GM19193 (cell line): ENCODE data around the gene AGBL4.

ENCODE experiments used
- POLR2A ChIP-seq: IDR thresholded peaks from 4 replicates; pipeline ENCODE4 v1.6.1; 2011; ENCODE audit not compliant: insufficient read depth, insufficient read length; ENCODE audit errors: extremely low read depth

AGBL4 gene

GRCh38 chr1:48645883-48646282 is 1377.9 kb downstream of the AGBL4 start:
- no peak for TF ChIP-seq POLR2A

GRCh38 chr1:48644905-48645605 is 1378.7 kb downstream of the AGBL4 start:
- TF ChIP-seq POLR2A = no peak

GRCh38 chr1:48644190-48644900 is 1379.4 kb downstream of the AGBL4 start:
- TF ChIP-seq POLR2A = no peak

- TF ChIP-seq POLR2A = no peak
Measured at GRCh38 chr1:48643193-48643592, 1380.6 kb downstream of the AGBL4 start.

GRCh38 chr1:48640836-48641492 is 1382.8 kb downstream of the AGBL4 start:
- no peak for TF ChIP-seq POLR2A

- no peak for TF ChIP-seq POLR2A
Measured at GRCh38 chr1:48629867-48630266, 1393.9 kb downstream of the AGBL4 start.

- TF ChIP-seq POLR2A = no peak
Measured at GRCh38 chr1:48627486-48627885, 1396.3 kb downstream of the AGBL4 start.

GRCh38 chr1:48619539-48619938 is 1404.2 kb downstream of the AGBL4 start:
- TF ChIP-seq POLR2A = no peak

GRCh38 chr1:48617252-48617651 is 1406.5 kb downstream of the AGBL4 start:
- no peak for TF ChIP-seq POLR2A

GRCh38 chr1:48616710-48617109 is 1407.0 kb downstream of the AGBL4 start:
- no peak for TF ChIP-seq POLR2A

GRCh38 chr1:48611841-48612240 is 1411.9 kb downstream of the AGBL4 start:
- no peak for TF ChIP-seq POLR2A

- no peak for TF ChIP-seq POLR2A
Measured at GRCh38 chr1:48610628-48611542, 1412.9 kb downstream of the AGBL4 start.

- TF ChIP-seq POLR2A = no peak
Measured at GRCh38 chr1:48608882-48609281, 1414.9 kb downstream of the AGBL4 start.

GRCh38 chr1:48603222-48603621 is 1420.5 kb downstream of the AGBL4 start:
- TF ChIP-seq POLR2A = no peak

- no peak for TF ChIP-seq POLR2A
Measured at GRCh38 chr1:48602349-48602748, 1421.4 kb downstream of the AGBL4 start.
